Smooth muscle cell (in vitro differentiated cells): Measurements from ENCODE around the gene PRKG1. TPM values are rescaled to one million over a fixed set of nuclear protein-coding genes. Genes with fewer than 3 reads are reported as not detected.

Source experiments
- DNase-seq: peaks from one replicate; lab custom pipeline; 2025; ENCODE audit not compliant: unreplicated experiment; lab: John Stamatoyannopoulos, UW
- H2AFZ ChIP-seq: fragments of 200-600 bp; sonication (generic); 2 replicates; pipeline ENCODE4 v1.6.0; 2016; ENCODE audit warnings: antibody characterized with exemption, low read depth, mild to moderate bottlenecking
- H3F3A ChIP-seq: fragments of 200-600 bp; sonication (generic); 2 replicates; pipeline ENCODE4 v1.6.0; 2017; ENCODE audit warnings: antibody characterized with exemption, low read depth
- H3K27ac ChIP-seq: fragments of 200-600 bp; sonication (generic); 2 replicates; pipeline ENCODE4 v1.5.1; 2016; ENCODE audit warnings: low read depth, mild to moderate bottlenecking
- H3K27me3 ChIP-seq: fragments of 200-600 bp; sonication (generic); 2 replicates; pipeline ENCODE4 v1.6.1; 2016; ENCODE audit warnings: low read depth, mild to moderate bottlenecking
- H3K36me3 ChIP-seq: fragments of 200-600 bp; sonication (generic); 2 replicates; pipeline ENCODE4 v1.5.1; 2016; ENCODE audit warnings: low read depth
- H3K4me1 ChIP-seq: fragments of 200-600 bp; sonication (generic); 2 replicates; pipeline ENCODE4 v1.5.1; 2016; ENCODE audit warnings: low read depth
- H3K4me2 ChIP-seq: fragments of 200-600 bp; sonication (generic); 2 replicates; pipeline ENCODE4 v1.6.0; 2016; ENCODE audit warnings: mild to moderate bottlenecking
- H3K4me3 ChIP-seq: fragments of 200-600 bp; sonication (generic); 2 replicates; pipeline ENCODE4 v1.5.1; 2016; ENCODE audit warnings: mild to moderate bottlenecking
- H3K79me2 ChIP-seq: fragments of 200-600 bp; sonication (generic); 2 replicates; pipeline ENCODE4 v1.6.0; 2016; ENCODE audit warnings: low read depth, mild to moderate bottlenecking
- H3K9ac ChIP-seq: fragments of 200-600 bp; sonication (generic); 2 replicates; pipeline ENCODE4 v1.6.0; 2016; ENCODE audit warnings: low read depth
- H3K9me3 ChIP-seq: fragments of 200-600 bp; sonication (generic); replicated peaks from 2 replicates; pipeline ENCODE4 v1.5.1; 2016; ENCODE audit warnings: low read depth
- H4K20me1 ChIP-seq: fragments of 200-600 bp; sonication (generic); 2 replicates; pipeline ENCODE4 v1.6.0; 2016; ENCODE audit warnings: low read depth
- CTCF ChIP-seq: fragments of 200-600 bp; sonication (generic); IDR thresholded peaks from 2 replicates; pipeline ENCODE4 v1.5.1; 2017; ENCODE audit warnings: borderline replicate concordance, mild to moderate bottlenecking, antibody characterized with exemption; ENCODE audit not compliant: insufficient read depth, poor library complexity, severe bottlenecking
- WGBS: methylation state at CpG from one replicate; pipeline ENCODE4 v1.1.7; 2016; ENCODE audit warnings: low lambda C conversion rate; 5-methylcytosine and 5-hydroxymethylcytosine counted together
- microRNA counts: library from miRNA; unstranded; fragments of <30 nt; microRNA quantifications from one replicate; lab custom pipeline; 2016
- microRNA-seq: library from miRNA; unstranded; fragments of <30 nt; microRNA quantifications from one replicate; pipeline ENCODE4, GENCODE V29; 2016; ENCODE audit warnings: borderline number of aligned reads
- polyA plus RNA-seq: library from polyadenylated mRNA; unstranded; fragments of >200 nt; fragmentation: Nextera tagmentation; extraction: Ambion mirVana; gene quantifications from 2 replicates; pipeline ENCODE4 v1.2.1, GENCODE V29; 2016
- small RNA-seq: library from RNA; depleted of rRNA; stranded (forward); fragments of <200 nt; gene quantifications from one replicate; pipeline ENCODE3, GENCODE V24; 2014
- total RNA-seq: library from RNA; depleted of rRNA; stranded (reverse); fragments of >200 nt; gene quantifications from 2 replicates; pipeline ENCODE4 v1.2.3, GENCODE V29; 2014

The PRKG1 gene
- total and polyA plus RNA-seq, 2 experiments from 2014 or later: 7.2 to 13.4 TPM

DNA sequence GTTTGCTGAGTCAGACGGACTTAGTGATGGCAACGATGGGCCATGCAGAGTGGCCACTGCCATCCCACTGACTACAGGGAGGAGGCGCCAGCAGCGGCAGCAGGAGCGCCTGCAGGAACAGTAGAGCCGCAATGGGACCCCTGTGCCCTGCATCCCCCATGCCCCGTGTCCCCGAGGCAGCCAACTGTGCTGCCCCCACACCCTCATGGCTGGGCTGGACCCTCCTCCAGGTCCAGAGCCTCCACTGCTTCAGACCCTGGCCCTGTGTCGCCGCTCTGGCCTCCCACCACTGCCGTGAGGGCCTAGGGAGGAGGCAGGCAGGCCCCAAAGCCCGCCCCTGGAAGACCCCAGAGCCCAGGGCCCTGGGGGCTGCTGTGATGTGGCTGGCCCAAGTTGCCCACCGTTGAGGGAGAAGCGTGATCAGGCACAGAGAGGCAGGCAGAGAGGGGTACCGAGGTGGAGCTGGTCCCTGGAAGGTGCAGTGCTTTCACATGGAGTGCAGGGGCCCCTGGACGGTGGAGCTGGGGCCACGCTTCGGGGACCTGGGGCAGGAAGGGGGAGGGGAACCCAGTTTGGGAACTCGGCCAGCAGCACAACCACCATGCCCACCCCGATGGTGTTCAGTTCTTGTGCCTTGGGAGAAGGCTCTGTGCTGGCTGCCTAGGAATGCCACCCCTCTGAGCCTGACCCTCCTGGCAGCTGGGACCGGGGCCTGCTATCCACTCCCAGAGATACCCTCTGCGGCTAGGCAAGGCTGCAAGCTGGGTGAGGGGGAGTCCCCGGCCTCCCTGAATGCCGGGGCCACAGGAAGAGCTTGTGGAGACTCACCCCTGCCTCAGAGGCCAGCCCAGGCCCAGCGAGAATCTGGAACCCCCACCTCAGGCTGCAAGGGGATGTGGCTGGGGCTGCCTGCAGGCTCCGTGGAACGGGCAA is 1272.4 kb downstream of the PRKG1 start:
- no peaks in the 10 kb centered on the region for H3F3A ChIP-seq
- 95% methylated on average over 22 of the region's 27 CpGs for WGBS
- H3K79me2 ChIP-seq: no peaks in the 10 kb centered on the region
- no peak for TF ChIP-seq CTCF
- no peaks in the 10 kb centered on the region for H3K36me3 ChIP-seq
- no peaks in the 10 kb centered on the region for H3K9me3 ChIP-seq
- H3K27ac ChIP-seq: no peak overlapping the region
- H3K9ac ChIP-seq: no peak overlapping the region
- H3K4me1 ChIP-seq: no peaks in the 10 kb centered on the region
- H3K4me2 ChIP-seq: no peak overlapping the region
- no peaks in the 10 kb centered on the region for H4K20me1 ChIP-seq
- no peak for DNase-seq
- no peak overlapping the region for H2AFZ ChIP-seq
- no peaks in the 10 kb centered on the region for H3K27me3 ChIP-seq
- no peak overlapping the region for H3K4me3 ChIP-seq

- H3K36me3 ChIP-seq: no peaks in the 10 kb centered on the region
- 98% methylated on average over 5 of the region's 5 CpGs for WGBS
Measured at GRCh38 chr10:52347327-52347667, 1273.0 kb downstream of the PRKG1 start.

More at GRCh38 chr10:52347327-52347667, 1273.0 kb downstream of the PRKG1 start:
- no peak overlapping the region for H3K4me2 ChIP-seq
- no peaks in the 10 kb centered on the region for H3F3A ChIP-seq
- no peaks in the 10 kb centered on the region for H4K20me1 ChIP-seq
- no peaks in the 10 kb centered on the region for H3K9me3 ChIP-seq
- no peak overlapping the region for H3K4me3 ChIP-seq
- no peaks in the 10 kb centered on the region for H3K27me3 ChIP-seq
- TF ChIP-seq CTCF: no peak
- no peak overlapping the region for H3K9ac ChIP-seq
- H3K4me1 ChIP-seq: no peaks in the 10 kb centered on the region
- no peaks in the 10 kb centered on the region for H3K79me2 ChIP-seq
- DNase-seq: no peak
- H3K27ac ChIP-seq: no peak overlapping the region
- H2AFZ ChIP-seq: no peak overlapping the region

MicroRNAs encoded within 50 kb of the gene (microRNA counts, 767-probe panel; counts per million panel counts)
- 183 counts per million for microRNA hsa-miR-605 (lab: Ali Mortazavi, UCI)

Small RNA genes within 50 kb of the gene (microRNA-seq; reads per million reads assigned to microRNA genes)
- 1.8 reads per million for gene MIR605

Small RNA genes within 50 kb of the gene (small RNA-seq; reads per million reads assigned to genes)
- 0.18 reads per million for gene MIR605

Other genes with a start within 250 kb of the PRKG1 start
- gene A1CF, start 188.9 kb upstream of the PRKG1 start, total RNA-seq: not detected in 2 replicates
- gene A1CF, start 188.9 kb upstream of the PRKG1 start, polyA plus RNA-seq: not detected in 2 replicates